Measurements from ENCODE around the gene BCL2L11. TPM values are rescaled to one million over a fixed set of nuclear protein-coding genes. Genes with fewer than 3 reads are reported as not detected.
A peak's percentile ranks its signal among the peaks of the same experiment; 100 is the strongest.

BCL2L11 gene
- total RNA-seq, 1 donor from 2014 or later = 19.3 TPM

GRCh38 chr2:111202266-111203040, 81.7 kb downstream of the BCL2L11 start:
- no peak overlapping the region for H3K27ac Mint-ChIP-seq (ENCODE audit: unreplicated experiment)

GRCh38 chr2:111204706-111205105, 84.0 kb downstream of the BCL2L11 start:
- H3K9ac ChIP-seq (ENCODE audit: low read length) = no peak overlapping the region
- no peak for DNase-seq (ENCODE audit: low read depth)
- H3K4me2 ChIP-seq (ENCODE audit: low read length) = no peak overlapping the region
- FAIRE-seq = no peak
- peaks cover 12% of the 10 kb centered on the region for H3K36me3 Mint-ChIP-seq (ENCODE audit: low read depth, unreplicated experiment)
- peaks cover 33% of the 10 kb centered on the region for H3K4me1 Mint-ChIP-seq (ENCODE audit: low read depth, unreplicated experiment)
- H3K27ac Mint-ChIP-seq (ENCODE audit: unreplicated experiment) = no peak overlapping the region
- no peaks in the 10 kb centered on the region for H3K9me3 ChIP-seq (ENCODE audit: insufficient read depth, low read depth, low read length)
- no peaks in the 10 kb centered on the region for H3K27me3 Mint-ChIP-seq (ENCODE audit: low read depth, unreplicated experiment)
- peaks cover 27% of the 10 kb centered on the region for H3K4me1 ChIP-seq (ENCODE audit: insufficient read depth, low read length)
- H3K36me3 ChIP-seq (ENCODE audit: insufficient read depth, low read length) = peaks cover 8% of the 10 kb centered on the region
- no peak overlapping the region for H3K27ac ChIP-seq (ENCODE audit: low read depth, low read length)
- H3K4me3 ChIP-seq (ENCODE audit: insufficient read depth, low read depth, low read length) = no peak overlapping the region
- H3K79me2 ChIP-seq (ENCODE audit: insufficient read depth, low read length) = no peaks in the 10 kb centered on the region
- H3K4me3 Mint-ChIP-seq (ENCODE audit: unreplicated experiment) = no peak overlapping the region
- H3K27me3 ChIP-seq (ENCODE audit: insufficient read depth, low read length) = no peaks in the 10 kb centered on the region
- TF ChIP-seq CTCF (IDR thresholded peaks at IDR 0.05; ENCODE audit: insufficient read depth, low read depth, low read length) (no peak), EZH2 (IDR thresholded peaks at IDR 0.05; ENCODE audit: insufficient read depth, low read length) (no peak)
- no peak overlapping the region for H2AFZ ChIP-seq (ENCODE audit: low read depth, low read length)
- H4K20me1 ChIP-seq (ENCODE audit: insufficient read depth, low read length) = peaks cover 6% of the 10 kb centered on the region
- peaks cover 2% of the 10 kb centered on the region for H3K9me3 Mint-ChIP-seq (ENCODE audit: unreplicated experiment)

More at GRCh38 chr2:111202266-111203040, 81.7 kb downstream of the BCL2L11 start:
- peak; percentile 87 for DNase-seq (ENCODE audit: low read depth)
- Histone ChIP-seq H2AFZ (ENCODE audit: low read depth, low read length) (no peak overlapping the region), H4K20me1 (ENCODE audit: insufficient read depth, low read length) (no peaks in the 10 kb centered on the region), H3K36me3 (ENCODE audit: insufficient read depth, low read length) (no peaks in the 10 kb centered on the region), H3K4me3 (ENCODE audit: insufficient read depth, low read depth, low read length) (no peak overlapping the region), H3K9me3 (ENCODE audit: insufficient read depth, low read depth, low read length) (no peaks in the 10 kb centered on the region), H3K4me2 (ENCODE audit: low read length) (peak overlapping the region; percentile 48), H3K4me1 (ENCODE audit: insufficient read depth, low read length) (peaks cover 14% of the 10 kb centered on the region), H3K79me2 (ENCODE audit: insufficient read depth, low read length) (no peaks in the 10 kb centered on the region), H3K27me3 (ENCODE audit: insufficient read depth, low read length) (no peaks in the 10 kb centered on the region), H3K27ac (ENCODE audit: low read depth, low read length) (peak overlapping the region; percentile 23), H3K9ac (ENCODE audit: low read length) (no peak overlapping the region)
- Mint-ChIP-seq H3K9me3 (ENCODE audit: unreplicated experiment) (peaks cover 2% of the 10 kb centered on the region), H3K4me1 (ENCODE audit: low read depth, unreplicated experiment) (peaks cover 12% of the 10 kb centered on the region), H3K27me3 (ENCODE audit: low read depth, unreplicated experiment) (no peaks in the 10 kb centered on the region), H3K4me3 (ENCODE audit: unreplicated experiment) (no peak overlapping the region), H3K36me3 (ENCODE audit: low read depth, unreplicated experiment) (peaks cover 7% of the 10 kb centered on the region)
- no peak for FAIRE-seq
- no peak for TF ChIP-seq CTCF (IDR thresholded peaks at IDR 0.05; ENCODE audit: insufficient read depth, low read depth, low read length)

GRCh38 chr2:111205774-111206173, 85.1 kb downstream of the BCL2L11 start:
- Histone ChIP-seq H3K79me2 (ENCODE audit: insufficient read depth, low read length) (no peaks in the 10 kb centered on the region), H3K4me3 (ENCODE audit: insufficient read depth, low read depth, low read length) (no peak overlapping the region), H3K4me1 (ENCODE audit: insufficient read depth, low read length) (peaks cover 27% of the 10 kb centered on the region), H3K27ac (ENCODE audit: low read depth, low read length) (no peak overlapping the region), H3K4me2 (ENCODE audit: low read length) (no peak overlapping the region), H3K9me3 (ENCODE audit: insufficient read depth, low read depth, low read length) (no peaks in the 10 kb centered on the region), H4K20me1 (ENCODE audit: insufficient read depth, low read length) (peaks cover 6% of the 10 kb centered on the region), H3K36me3 (ENCODE audit: insufficient read depth, low read length) (peaks cover 8% of the 10 kb centered on the region), H2AFZ (ENCODE audit: low read depth, low read length) (no peak overlapping the region), H3K27me3 (ENCODE audit: insufficient read depth, low read length) (no peaks in the 10 kb centered on the region), H3K9ac (ENCODE audit: low read length) (no peak overlapping the region)
- FAIRE-seq = no peak
- no peak for DNase-seq (ENCODE audit: low read depth)
- Mint-ChIP-seq H3K27me3 (ENCODE audit: low read depth, unreplicated experiment) (no peaks in the 10 kb centered on the region), H3K36me3 (ENCODE audit: low read depth, unreplicated experiment) (peaks cover 10% of the 10 kb centered on the region), H3K9me3 (ENCODE audit: unreplicated experiment) (peaks cover under 1% of the 10 kb centered on the region), H3K27ac (ENCODE audit: unreplicated experiment) (no peak overlapping the region), H3K4me3 (ENCODE audit: unreplicated experiment) (no peak overlapping the region), H3K4me1 (ENCODE audit: low read depth, unreplicated experiment) (peaks cover 30% of the 10 kb centered on the region)
- TF ChIP-seq EZH2 (IDR thresholded peaks at IDR 0.05; ENCODE audit: insufficient read depth, low read length) (no peak), CTCF (IDR thresholded peaks at IDR 0.05; ENCODE audit: insufficient read depth, low read depth, low read length) (no peak)

Data from astrocyte (in vitro differentiated cells and primary cell).